ENCODE data around the gene CACNA1D.

CACNA1D gene

DNA sequence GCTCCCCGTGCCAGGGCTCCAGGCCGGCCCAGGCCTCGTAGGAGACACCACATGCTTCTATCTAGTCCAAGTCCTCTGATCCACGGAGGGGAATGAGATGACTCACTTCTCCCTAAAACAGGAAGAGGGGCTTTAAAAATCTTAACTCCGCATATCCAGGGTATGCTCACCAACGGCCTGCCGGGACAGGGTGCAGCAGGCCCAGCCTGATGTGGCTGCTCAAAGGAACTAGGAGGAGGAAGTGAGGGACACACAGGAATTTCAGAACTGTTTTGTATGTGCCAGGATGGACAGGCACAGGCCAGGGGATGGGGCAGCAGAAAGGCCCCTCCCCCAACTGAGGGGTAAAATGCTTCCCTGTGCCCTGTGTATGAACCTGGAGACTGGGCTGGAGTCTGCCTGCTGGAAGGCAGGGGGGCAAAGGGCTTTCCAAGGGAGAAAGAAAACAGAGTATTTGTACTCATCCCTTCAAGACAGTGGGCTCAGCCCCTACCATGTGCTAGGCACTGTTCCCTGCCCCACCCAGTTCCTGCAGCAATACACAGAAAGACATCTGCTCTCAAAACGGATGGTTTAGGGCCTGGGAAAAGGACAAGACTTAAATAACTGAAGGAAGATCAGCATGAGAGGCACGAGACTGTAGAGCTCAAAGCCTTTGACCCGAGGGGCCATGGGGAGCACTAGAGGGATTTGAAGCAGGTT, 329.7 kb downstream of the CACNA1D start:
- DNase-seq (ENCODE audit: low spot score) = no peak

DNA sequence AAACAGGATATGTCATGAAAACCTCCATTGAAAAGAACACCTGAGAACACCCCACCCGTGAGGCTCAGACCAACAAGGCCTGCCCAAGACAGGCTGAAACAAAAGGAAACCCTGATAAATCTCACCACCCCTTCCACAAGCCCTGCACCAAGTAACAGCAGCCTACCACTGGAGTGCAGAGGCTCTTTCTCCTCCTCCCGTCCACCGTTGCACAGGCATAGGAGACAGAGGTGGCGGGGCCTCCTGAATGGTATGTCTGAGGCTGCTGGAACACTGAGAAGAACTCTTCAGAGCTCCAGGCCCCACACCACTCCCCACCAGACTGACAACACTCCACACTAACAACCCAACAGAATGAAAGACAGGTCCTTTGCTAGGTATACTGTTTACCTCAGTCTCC, 330.4 kb downstream of the CACNA1D start:
- DNase-seq (ENCODE audit: low spot score) = no peak

DNA sequence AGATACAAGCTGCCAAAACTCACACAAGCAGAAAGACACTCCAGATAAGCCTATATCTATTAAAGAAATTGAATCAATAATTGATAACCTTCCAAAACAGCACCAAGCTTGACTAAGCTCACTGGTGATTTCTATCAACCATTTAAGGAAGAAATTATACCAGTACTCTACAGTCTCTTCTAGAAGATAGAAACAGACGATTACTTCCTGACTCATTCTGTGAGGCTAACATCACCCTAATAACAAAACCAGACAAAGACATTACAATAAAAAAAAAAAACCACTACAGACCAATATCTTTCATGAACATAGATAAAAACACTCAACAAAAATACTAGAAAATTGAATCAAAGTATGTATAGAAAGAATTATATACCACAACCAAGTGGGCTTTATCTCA, 331.6 kb downstream of the CACNA1D start:
- no peak for DNase-seq (ENCODE audit: low spot score)

DNA sequence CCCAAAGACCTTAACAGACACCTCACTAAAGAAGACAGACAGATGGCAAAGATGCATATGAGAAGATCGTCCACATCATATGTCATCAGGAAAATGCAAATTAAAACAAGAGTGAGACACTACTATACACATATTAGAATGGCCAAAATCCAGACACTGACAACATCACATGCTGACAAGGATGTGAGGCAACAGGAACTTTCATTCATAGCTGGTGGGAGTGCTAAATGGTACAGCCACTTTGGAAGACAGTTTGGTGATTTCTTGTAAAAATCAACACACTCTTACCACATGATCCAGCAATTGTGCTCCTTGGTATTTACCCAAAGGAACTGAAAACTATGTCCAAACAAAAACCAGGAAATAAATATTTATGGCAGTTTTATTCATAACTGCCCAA, 334.2 kb downstream of the CACNA1D start:
- DNase-seq (ENCODE audit: low spot score) = no peak

DNA sequence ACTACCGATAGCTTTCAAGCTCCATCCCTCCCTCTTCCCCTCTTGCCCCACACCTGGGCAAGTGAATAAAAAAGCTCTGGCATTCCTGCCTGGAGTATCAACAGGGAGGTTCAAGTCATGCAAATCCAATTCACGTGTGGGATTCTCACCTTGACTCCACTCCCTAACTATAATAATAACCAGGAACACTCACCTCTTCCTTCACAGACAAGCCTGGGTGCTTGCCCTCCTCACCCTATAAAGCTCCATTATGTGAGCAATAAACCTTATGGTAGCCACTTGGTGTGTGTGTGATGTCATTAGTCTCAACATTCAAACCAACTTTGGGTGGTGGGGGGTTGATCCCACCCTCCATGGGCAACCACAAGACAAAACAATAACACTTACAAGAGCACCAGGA, 335.2 kb downstream of the CACNA1D start:
- no peak for DNase-seq (ENCODE audit: low spot score)

DNA sequence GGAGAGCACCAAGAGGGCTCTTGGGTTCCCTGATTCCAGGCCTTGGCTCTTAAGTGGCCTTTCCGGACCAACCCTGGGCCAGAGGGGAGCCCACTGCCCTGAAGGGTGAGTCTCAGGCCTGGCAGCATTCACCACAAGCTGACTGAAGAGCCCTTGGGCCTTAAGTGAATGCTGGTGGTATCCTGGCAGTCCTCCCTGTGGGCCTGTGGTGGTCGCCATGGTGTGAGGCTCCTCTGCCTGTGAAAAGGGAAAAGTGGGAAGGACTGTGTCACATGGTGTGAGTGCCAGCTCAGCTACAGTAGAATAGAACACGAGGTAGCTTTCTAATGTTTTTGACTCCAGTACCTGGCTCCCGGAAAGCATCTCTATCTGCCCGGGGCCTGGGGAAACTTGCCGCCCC, 336.5 kb downstream of the CACNA1D start:
- no peak for DNase-seq (ENCODE audit: low spot score)

DNA sequence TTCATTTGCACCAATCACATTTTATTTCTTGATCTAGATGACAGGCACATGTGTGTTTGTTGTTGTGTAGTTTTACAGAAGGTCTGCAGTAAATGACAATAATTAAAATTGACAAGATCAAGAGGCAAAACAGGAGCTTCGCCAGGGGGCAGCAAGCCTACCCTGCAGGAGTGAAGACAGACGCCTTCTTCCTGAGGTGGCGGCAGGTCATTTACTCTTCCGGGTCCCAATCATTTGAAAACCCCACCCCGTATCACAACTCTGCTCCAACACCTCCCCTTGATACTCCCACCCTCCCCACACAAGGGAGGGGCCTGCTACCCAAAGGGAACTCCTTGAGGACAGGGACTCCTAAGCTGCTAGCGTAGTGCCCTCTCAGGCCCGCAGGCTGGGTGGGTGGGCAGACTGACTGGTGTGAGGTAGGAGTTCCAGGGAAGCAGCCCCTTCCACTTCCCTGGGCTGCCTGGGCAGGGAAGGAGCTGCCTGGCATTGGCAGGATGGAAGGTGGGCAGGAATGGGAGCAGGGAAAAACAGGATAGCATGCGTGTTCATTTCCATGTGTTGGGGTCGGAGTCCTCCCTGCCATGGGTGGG, 338.7 kb downstream of the CACNA1D start:
- DNase-seq (ENCODE audit: low spot score) = no peak

DNA sequence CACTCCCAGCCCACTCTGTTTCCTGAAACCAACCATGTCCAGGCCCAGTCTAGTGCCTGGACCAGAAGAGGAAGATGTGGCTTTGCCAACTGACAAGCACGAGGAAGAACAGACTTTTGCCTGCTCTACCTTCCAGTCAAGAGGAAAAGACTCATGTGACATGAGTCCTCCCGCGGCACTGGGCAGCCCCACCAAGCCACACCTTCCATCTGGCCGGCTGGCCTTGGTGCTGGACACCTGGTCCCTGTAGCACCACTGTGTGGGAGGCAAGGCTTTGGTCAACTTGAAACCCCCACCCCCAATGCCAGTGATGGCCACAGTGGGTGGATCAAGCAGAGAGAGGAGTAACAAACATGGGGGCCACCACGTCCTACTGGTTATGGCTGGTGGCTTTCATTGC, 339.3 kb downstream of the CACNA1D start:
- no peak for DNase-seq (ENCODE audit: low spot score)

DNA sequence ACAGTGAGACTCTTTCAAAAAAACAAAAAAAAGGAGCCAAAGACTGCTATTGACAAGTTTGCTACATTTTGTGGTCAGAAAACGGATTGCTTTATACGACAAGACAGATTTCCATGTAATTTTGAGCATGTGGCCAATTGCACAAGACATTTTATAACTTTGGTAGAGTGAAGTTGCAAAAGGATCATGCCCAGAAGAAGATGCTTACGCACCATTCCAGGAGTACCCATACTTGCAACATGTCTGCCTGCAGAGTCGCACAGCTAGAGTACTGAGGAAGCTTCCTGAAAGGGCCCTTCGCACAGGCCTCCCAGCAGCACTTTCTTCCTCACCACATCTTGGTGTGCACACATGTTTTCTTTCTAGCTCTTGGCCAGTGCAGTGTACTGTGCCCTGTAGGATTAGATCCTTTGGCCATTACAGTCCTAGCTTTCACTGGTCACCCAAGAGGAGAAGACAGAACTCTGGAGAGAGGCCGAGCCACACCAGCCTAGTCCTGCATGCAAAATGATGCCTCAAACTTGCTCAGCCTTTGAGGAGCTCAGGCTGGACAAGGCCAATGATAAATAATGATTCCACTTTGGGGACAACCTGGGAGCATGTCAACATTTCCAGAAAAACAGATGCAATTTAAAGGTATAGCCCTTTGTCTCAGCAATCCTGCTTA, 340.2 kb downstream of the CACNA1D start:
- DNase-seq (ENCODE audit: low spot score) = no peak

DNA sequence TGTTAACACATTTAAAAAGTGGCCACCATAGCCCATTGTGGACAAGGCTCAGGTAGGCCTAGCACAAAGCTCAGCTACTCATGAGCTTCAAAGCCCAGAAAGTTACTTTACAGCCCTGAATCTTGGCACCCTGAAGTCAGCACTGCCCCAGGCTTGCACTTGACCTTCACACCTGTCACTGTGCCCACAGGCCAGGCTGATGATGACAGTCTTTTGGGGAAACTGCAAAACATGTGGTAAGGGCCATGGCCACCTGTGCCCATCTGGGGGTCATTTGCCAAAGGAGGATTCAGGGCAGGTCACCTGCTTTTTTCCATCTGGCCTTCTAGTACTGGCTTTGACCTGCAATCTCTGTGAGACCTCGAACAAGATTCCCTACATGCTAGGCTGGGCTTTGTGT, 340.8 kb downstream of the CACNA1D start:
- no peak for DNase-seq (ENCODE audit: low spot score)

DNA sequence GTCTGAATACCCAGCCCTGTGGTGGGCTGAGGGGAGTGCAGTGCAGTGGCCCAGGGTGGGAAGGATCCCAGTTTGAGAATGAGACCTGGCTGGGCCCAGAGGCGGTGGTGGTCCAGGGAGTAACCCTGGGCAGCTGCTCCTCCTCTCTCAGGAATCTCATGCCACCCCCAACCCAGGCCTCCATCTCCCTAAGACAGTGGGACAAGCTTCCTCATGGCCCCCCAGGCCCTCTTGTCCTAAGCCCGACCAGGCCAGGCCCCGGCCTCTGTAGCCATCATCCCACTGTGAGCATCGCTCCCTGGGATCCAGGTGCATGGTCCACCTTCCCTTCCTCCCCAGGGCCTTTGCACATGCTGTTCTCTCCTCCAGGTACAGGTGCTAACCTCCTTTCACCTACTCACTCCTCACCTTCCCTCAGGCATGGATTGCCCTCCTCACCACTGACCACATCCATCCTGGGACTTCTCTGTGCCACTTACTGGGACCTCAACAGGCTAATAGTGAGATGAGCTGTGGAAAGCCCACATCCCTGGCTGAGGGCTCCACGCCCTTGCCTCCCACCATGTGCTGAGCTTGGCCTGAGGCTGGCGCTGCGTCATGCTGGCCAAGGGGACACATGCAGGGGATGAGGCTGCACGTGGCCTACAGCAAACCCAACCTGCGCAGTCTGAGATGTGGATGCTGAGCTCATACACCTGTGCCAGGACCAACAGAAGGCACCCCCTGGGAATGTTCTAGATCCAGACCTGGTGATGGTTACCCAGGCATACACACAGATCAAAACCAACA, 341.9 kb downstream of the CACNA1D start:
- no peak for DNase-seq (ENCODE audit: low spot score)

DNA sequence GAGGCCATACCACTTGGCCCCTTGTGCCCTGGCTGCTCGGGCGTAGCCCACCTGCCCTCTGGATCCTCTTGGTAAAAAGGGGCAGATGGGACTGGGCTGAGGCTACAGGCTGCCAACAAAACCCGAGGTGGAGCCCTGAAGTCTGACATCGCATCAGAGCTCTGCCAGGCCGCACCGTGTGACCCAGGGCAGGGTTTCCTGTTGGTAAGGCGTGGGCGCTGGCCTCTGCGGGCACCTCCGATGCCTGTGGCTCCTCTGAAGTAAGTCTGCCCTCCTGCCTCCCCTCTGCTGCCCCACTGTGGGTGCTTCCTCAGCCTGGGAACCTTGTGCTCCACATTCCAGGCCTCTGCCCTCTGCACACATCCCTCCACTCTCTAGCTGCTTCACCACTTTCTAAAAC, 342.9 kb downstream of the CACNA1D start:
- DNase-seq (ENCODE audit: low spot score) = no peak

DNA sequence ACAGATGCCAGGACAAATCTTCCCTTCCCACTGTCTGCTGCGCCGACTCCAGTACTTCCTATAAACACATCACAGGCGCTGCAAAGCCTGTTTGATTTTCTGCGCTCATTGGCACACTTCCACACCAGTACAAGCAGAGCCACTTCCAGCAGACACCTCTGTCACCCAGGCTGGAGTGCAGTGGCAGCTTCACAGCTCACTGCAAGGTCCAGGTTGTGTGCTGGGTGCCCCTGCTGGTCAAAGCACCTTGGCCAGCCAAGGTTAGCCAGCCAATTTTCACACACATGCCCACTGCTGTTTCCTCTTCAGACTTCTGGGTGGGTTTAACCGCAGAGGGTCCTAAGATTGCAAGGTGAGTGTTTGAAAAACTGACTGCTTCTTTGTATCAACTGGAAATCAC, 346.9 kb downstream of the CACNA1D start:
- DNase-seq (ENCODE audit: low spot score) = peak; percentile 19

DNA sequence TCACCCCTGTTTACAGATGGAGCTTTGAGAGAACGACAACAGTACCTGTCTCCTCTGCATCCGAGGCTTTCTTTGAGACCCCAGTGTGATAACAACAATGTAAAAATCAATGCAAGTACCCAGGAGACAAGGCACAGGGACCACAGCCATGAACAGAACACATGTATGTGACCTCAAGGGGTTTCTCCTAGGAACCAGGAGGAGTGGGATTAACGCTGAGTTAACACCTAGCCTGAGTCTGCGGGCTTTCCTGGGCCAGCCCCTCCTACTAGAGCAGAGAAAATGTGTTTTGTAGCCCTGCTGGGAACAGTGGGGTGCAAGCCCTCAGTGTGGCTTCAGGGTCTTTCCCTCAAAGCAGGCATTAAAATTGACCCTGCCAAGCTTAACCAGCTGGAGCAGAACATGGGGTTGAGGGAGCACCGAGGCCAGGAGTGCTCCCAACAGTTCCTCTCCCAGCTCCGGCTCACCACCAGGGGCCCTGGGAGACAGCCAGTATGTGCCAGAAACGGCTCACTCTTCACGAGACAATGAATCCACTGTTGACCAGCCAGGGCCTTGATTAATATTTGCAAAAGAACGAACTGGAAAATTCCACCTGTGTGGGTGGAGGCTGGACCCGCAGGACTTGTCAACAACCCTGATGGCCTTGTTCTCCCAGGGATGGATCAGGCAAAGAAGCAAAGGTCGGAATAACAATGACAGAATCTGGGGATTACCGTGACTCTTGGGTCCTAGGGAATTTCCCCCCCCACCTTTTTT, 348.2 kb downstream of the CACNA1D start:
- DNase-seq (ENCODE audit: low spot score) = no peak

DNA sequence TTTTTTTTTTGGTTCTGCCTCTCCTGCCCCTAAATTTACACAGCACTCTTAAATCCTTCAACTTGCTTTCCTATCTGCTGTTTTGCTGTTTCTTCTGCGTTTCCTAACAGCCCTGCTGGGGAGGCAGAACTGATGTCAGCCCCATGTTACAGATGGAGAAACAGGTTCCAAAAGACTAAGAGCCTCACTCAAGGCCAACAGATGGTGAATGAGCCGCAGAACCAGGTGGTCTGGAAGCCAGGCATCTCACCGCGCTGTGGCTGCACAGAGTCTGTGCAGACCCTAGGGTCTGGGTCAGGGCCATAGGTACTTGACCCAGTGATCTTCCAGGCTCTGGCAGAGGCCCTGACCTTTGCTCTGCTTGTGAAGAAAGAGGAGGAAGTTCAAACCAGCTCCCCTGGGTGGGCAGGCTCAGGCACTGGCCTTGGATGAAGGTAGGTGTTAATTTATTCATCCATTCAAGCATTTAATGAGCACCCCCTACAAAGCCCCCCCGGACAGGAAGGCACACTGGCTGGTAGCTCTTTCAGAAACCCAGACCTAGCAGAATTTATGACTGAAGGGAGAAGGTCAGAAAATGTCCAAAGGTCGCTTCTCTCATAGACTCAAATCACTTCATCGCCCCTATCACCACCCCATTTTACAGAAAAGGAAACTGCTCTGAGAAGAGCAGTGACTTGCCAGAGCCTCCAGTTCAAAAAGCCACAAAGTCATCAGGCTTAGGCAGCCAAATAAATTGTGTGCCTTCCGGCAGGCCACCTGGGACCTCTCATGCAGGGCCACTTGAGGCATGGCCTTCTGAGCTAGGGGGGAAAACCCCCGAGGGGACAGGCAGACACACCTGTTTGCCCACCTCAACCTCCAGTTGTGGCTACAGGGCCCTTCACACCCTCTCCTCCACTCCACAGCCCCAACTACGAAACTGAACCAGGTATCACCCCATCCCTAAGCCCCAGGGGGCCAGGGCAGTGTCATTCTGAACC, 349.1 kb downstream of the CACNA1D start:
- DNase-seq (ENCODE audit: low spot score) = no peak

DNA sequence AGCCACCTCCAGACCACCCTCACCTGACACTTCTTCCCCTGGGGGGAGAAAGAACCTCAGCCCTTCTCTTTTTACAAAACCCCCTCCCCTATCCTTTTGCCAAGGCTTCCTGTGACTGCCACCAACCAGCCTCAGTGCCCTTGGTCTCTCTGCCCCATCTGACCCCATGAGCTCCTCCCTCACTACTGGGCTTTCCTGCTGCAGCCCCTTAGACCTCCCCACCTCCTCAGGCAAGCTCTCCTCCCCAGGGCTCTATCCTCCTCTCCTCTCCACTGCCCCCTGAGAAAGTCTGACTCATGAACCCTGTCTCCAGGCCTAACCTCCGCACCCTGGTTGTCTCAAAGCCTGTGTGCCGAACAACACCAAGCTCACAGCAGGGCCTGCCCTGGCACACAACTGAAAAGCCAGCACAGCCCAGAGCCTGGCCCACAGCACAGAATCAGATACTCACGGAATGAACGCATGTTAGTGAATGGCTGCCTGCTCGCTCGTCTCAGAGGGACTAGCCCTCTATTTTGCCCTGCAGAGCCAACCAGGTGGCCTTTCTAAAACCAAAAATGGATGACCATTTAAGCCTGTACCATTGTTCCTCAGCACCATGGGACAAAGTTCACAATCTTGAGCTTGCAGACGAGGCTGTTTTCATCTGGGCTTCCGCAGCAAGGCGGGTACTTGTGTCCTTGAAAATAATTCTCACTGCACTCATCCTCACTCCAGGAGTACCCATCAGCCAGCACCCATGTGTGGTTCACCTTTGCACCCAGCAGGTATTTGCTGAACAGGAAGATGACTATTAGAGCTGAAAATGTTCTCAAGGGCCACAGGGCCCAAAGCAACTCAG, 350.1 kb downstream of the CACNA1D start:
- DNase-seq (ENCODE audit: low spot score) = no peak

DNA sequence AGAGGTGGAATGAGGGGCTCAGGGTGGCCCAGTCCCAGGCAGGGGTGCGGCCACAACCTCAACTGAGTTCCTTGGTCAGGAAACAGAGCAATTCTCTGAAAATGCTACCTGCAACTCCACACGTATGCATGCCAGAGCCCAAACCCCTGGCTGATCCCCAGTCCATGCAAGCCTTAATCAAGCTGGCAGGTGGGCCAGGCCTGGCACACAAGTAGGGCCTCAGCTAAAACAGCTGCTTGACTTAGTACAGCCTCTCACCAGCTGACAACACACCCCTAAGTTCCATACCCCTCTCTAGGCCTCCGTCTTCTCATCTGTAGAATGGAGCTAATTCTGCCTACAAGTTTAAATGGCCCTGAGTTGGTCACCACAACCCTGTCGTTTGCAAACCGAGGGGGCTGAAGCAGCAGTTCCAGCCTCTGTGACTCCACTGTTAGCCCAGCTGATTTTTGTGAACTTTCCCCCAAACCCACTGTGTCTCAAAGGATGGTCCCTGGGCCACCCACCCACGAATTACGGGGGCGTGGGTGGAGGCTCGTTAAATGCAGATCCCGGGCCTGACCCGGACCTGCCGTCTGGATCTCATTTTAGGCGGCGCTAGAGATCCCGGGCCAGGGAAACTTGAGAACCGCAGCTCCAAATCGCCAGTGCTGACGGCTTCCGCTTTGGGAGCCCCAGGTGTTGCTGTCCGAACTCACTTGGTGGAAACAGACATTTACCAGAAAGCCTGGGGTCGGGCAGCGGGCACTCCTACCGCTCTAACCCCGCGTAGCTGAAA, 350.9 kb downstream of the CACNA1D start:
- DNase-seq (ENCODE audit: low spot score) = no peak

DNA sequence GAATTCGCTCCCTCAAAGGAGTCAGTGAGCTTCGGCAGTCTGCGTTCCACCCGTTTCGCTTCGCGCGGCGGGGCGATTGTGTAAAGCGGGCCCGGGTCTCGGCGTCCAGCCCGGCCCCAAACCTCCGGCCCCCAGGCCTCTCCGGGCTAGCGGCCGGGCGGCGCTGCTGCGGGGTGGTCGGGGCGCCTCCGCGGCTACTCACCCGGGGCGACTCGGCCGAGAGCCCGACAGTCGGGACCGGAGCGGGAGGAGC, 351.4 kb downstream of the CACNA1D start:
- no peak for DNase-seq (ENCODE audit: low spot score)

DNA sequence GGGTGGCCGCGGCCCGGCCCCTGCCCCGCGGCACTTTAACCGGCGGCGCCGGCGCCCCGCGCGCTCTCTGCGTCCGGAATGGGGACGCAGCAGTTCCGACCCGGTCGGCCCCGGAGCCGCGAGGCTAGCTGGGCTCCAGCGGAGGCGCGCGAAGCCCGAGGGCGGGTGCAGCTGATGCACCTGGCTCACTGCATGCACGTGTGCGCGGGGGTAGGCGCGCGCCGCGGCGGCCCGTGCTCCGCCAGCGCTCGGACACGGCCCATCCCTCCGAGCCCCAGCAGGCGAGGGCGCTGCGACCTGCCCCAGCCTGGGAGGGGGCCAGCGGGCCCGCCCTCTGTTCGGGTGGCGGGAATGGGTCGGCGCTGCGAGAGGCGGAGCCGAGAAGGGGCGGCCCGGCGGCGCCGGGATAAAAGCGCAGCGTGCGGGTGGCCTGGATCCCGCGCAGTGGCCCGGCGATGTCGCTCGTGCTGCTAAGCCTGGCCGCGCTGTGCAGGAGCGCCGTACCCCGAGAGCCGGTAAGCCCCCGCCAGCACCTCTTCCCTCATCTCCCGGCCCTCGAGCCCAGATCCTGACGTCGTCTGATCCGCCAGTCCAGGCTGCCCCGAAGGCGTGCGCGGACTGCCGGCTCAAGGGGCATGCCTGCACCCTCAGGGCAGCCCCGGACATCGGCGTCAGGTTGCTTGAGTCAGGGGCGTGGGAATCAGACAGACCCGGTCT, 351.9 kb downstream of the CACNA1D start, which contains the start of the genes CHDH and IL17RB:
Gene CHDH (minus strand): TSS at position 286 of the 717 bp plus-strand sequence. CDS start 22,411 bp downstream, outside the sequence.
Gene IL17RB (plus strand): TSS at position 435 of the 717 bp plus-strand sequence. CDS start 21 bp downstream, at position 456.
- DNase-seq (ENCODE audit: low spot score) = peak; percentile 76
